Stimulated activated CD4-positive, alpha-beta T cell treated with anti-CD3 and anti-CD28 coated beads, Interleukin-15, amount 100 ng/mL, for 1 hour (primary cell): ENCODE results near the gene NPHS2.
"Not testable (repeated sequence)": the region's sequence is repeated elsewhere in the genome, so short reads cannot be mapped to it uniquely, and the experiment has no call there.

ENCODE experiments used
- DNase-seq, 2 donors: peaks; one replicate each; pipeline ENCODE4 v3.0.0-alpha.2; 2020; ENCODE audit warnings: low read depth in 1 of 2, low spot score in 1 of 2

The NPHS2 gene

DNA sequence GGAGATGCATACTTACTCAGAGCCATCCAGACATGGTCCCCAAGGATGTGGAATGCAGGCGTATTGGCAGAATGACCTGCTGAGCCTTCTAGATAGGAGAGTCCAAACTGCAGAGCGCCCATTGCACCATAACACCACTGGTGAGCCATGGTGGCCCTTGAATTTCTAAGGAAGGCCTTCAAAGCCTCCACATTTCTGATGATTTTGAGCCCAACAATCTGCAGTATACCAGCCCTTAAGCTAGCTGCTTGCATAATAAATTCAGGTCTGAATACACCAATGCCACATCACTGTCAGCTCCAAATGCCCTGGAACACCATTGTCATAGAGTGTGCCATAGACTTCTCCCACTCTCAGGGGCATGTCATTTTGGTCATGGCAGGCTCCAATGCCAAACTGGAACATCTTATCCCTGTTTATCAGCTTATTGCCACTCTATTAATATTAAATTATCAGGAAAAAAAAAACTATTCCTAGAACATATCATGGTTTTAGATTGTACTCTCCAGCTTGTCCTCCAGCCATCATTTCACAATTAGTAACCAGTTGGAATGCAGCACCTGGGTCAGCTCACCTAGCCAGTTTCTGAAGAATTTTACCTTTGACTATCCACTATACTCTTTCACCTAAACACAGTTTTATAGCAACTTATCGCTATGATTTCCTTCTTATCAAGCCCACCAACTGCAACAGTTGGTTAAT, 26.9 kb downstream of the NPHS2 start:
- no peak for DNase-seq

DNA sequence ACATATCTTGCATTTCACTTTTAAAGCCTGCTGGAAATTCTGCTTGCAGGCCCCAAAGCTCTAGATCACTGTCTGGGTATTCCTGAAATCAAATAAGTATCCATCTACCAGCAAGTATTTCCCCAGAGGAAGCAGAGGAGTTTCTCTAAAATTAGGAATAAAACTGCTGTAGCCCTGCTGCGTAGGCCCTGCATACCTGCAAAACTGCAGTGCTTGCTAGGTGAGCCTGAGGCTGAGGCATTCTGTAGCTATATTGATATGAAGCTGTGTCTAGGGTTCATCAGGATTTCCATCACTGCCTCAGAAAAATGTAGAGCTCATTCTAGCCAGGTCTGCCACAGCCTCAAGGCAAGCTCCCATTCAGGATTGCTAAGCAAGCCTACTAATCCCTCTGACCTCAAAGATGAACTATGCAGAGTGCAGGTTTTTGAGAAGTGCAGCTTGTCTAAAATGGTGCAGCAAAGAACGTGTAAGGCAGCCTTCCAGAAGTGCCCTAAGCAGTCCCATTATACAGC, 28.7 kb downstream of the NPHS2 start:
- DNase-seq, result no peak

DNA sequence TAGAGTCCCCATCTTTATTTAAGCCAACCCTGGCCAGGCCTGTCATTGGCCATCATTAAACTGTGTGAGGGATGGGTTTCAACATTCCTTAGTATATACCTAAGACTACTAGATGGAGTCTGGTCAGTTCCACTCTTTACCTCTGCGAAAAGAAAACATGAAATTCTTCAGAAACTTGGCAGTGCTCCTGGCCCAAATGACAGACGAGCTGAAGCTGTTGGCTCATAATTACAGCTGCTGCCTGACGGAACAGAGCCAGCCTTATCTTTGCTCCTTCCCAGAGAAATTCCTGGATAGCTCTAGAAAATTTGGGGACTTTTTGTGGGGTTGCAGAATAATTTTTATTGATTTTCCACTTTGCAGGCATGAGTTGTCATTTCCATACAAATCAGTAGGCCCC, 30.4 kb downstream of the NPHS2 start:
- no peak for DNase-seq

DNA sequence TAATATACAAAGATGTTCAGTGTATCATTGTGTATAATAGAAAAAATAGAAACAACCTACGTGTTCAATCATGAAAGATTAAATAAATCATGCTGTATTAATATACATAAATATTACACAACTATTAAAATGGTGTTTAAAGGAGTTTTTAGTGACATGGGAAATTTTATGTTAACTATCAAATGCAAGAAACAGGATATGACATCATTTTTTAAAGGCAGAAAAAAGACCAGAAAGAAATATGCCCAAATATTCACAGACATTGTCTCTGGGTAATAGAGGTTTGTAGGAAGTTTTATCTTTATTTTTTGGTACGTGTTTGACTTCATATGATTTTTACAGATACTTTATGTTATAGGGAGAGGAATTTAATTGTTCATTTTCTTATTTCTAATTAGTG, 34.0 kb downstream of the NPHS2 start:
- no peak for DNase-seq

DNA sequence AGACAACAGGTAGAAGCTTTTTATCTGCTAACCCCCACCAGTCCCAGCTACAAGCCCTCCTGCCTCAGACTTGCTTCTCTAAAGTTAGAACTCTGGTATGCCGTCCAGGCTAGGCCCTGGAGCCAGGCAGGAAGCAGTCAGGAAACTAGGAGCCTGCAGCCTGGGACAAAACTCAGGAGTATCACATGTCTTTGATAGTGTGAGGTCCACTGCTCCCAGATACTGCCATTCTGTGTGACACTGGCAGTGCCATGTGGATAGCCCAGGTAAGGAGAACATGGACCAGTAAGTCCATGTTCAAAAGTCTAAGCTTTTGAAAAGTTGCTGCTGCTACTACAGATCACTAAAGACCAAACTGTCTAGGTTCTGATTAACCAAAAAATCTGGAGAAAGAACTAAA, 45.4 kb downstream of the NPHS2 start:
- no peak for DNase-seq

DNA sequence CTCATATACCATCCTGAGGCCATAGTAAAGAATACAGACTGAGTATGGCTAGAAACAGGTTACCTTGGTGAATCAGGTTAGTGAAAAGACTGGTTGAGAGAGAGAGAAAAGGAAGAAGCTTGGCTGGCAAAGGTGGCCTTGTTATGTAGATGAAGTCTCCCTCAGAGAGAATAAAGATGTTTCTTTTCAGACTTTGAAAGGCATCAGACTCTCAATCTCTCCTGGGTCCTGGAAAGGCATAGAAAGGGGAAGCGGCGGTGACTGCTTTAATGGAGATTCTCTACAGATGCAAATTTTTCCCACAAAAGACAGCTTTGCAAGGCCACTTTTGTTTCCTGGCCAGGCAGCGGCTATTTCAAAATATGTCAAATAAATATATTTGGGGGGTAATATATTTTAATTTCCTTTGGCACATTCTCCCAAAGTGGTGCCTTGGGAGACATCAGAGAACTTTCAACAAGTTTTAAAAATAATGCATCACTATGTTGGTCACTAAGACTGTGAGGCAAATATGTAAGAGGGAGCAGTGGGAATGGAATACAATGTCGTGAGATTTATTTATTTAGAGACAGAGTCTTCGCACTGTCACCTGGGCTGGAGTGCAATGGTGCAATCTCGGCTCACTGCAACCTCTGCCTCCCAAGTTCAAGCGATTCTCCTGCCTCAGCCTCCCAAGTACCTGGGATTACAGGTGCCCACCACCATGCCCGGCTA, 46.1 kb downstream of the NPHS2 start:
- no peak for DNase-seq

GRCh38 chr1:179518544-179518943, 57.2 kb downstream of the NPHS2 start:
- not testable (repeated sequence) for DNase-seq

- no peak for DNase-seq
Measured at GRCh38 chr1:179516976-179517705, 58.6 kb downstream of the NPHS2 start.

GRCh38 chr1:179510038-179510437, 65.7 kb downstream of the NPHS2 start:
- DNase-seq, result no peak

DNA sequence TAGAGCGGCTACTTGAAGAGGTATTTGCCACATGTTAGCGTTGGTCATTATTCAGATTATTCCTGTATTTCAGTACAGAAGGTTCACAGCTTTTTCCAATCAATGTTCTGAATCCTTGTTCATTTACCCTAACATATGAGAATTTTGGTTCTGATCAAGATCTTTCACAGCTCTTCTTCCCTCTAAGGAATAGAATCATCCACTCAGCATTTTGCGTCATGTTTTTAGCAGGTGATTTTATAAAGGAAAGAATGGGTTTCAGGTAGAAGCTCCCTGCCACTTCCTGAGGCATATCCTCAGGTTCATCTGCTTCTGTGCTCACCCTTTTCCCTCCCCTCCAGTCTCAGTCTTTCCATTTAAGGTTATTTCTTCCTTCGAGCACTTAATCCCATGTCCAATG, 66.4 kb downstream of the NPHS2 start:
- DNase-seq, result no peak

DNA sequence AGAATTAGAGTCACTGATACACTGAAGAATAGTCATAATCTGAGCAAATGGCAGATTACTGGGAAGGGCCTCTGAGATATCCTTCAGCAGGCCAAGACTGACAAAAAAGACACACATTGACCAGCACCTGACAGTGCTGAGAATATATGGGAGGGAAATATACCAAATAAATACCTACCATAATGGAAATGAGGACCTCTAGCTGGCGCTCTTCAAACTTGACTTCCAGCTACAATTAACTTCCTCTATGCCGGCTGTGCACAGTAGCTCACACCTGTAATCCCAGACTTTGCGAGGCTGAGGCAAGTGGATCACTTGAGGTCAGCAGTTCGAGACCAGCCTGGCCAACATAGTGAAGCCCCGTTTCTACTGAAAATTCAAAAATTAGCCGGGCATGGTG, 69.5 kb downstream of the NPHS2 start:
- DNase-seq, result no peak
